IMR-90 (cell line): ENCODE data around the gene MYO10. TPM values are rescaled to one million over a fixed set of nuclear protein-coding genes. Genes with fewer than 3 reads are reported as not detected.

Experiments used
- ATAC-seq: fragments of 200-7000 bp; cut with Tn5 transposase; 2 replicates; pipeline ENCODE4 v1.9.1; 2020; ENCODE audit warnings: low read depth, mild to moderate bottlenecking, moderate library complexity
- BruUV-seq: library from RNA; stranded (reverse); fragments of 400-500 nt; replicated peaks from 2 replicates; lab custom pipeline; 2021; lab: Mats Ljungman, UMichigan
- CTCF ChIA-PET: fragments of 300-600 bp; formaldehyde crosslinking; extraction: SDS; loops from one replicate; lab custom pipeline; 2021; ENCODE audit warnings: antibody characterized with exemption; lab: Yijun Ruan, JAX
- POLR2A ChIA-PET: fragments of 300-600 bp; sonication (Branson Sonifier 250); formaldehyde crosslinking; loops from one replicate; lab custom pipeline; 2022; ENCODE audit warnings: antibody characterized with exemption; ENCODE audit not compliant: unreplicated experiment; lab: Charles Lee
- DNase-seq: peaks from one replicate; pipeline ENCODE4 v3.0.0; 2013
- H2AFZ ChIP-seq: replicated peaks from 2 replicates; pipeline ENCODE3; 2013; ENCODE audit warnings: low read length, mild to moderate bottlenecking; ENCODE audit not compliant: poor library complexity
- H2AK5ac ChIP-seq: 2 replicates; pipeline ENCODE4 v1.6.1; 2013; ENCODE audit warnings: low read depth, low read length, inconsistent platforms
- H2AK9ac ChIP-seq: replicated peaks from 2 replicates; pipeline ENCODE3; 2013; ENCODE audit warnings: mild to moderate bottlenecking, low read depth, low read length, moderate library complexity; ENCODE audit not compliant: poor library complexity
- H2BK120ac ChIP-seq: 2 replicates; pipeline ENCODE4 v1.6.1; 2013; ENCODE audit warnings: low read depth, low read length, inconsistent platforms
- H2BK15ac ChIP-seq: 3 replicates; pipeline ENCODE4 v1.6.1; 2013; ENCODE audit warnings: low read depth, low read length, inconsistent platforms
- H2BK20ac ChIP-seq: 2 replicates; pipeline ENCODE4 v1.6.1; 2013; ENCODE audit warnings: low read depth, mild to moderate bottlenecking, inconsistent platforms, low read length, moderate library complexity
- H2BK5ac ChIP-seq: 2 replicates; pipeline ENCODE4 v1.6.1; 2013; ENCODE audit warnings: mild to moderate bottlenecking, low read depth, low read length, inconsistent platforms; ENCODE audit not compliant: poor library complexity, severe bottlenecking
- H3K14ac ChIP-seq: replicated peaks from 2 replicates; pipeline ENCODE4 v1.6.1; 2013; ENCODE audit warnings: low read depth, low read length, inconsistent platforms
- H3K18ac ChIP-seq: 2 replicates; pipeline ENCODE4 v1.6.1; 2013; ENCODE audit warnings: low read depth, low read length, control low read depth
- H3K23ac ChIP-seq: 2 replicates; pipeline ENCODE4 v1.6.1; 2013; ENCODE audit warnings: low read depth, low read length, inconsistent platforms
- H3K27ac ChIP-seq: 2 replicates; pipeline ENCODE4 v1.5.1; 2013; ENCODE audit warnings: mild to moderate bottlenecking, control low read depth, low read length; ENCODE audit not compliant: insufficient read depth
- H3K27me3 ChIP-seq: 2 replicates; pipeline ENCODE4 v1.6.1; 2013; ENCODE audit warnings: low read length; ENCODE audit not compliant: control insufficient read depth, insufficient read depth
- H3K36me3 ChIP-seq: 2 replicates; pipeline ENCODE4 v1.6.1; 2013; ENCODE audit warnings: low read length, mixed read lengths; ENCODE audit not compliant: control insufficient read depth, insufficient read depth
- H3K4ac ChIP-seq: 2 replicates; pipeline ENCODE4 v1.6.1; 2013; ENCODE audit warnings: low read depth, low read length, inconsistent platforms
- H3K4me1 ChIP-seq: 2 replicates; pipeline ENCODE4 v1.6.1; 2013; ENCODE audit warnings: low read length, mixed read lengths; ENCODE audit not compliant: control insufficient read depth, insufficient read depth
- H3K4me2 ChIP-seq: 2 replicates; pipeline ENCODE4 v1.6.1; 2013; ENCODE audit warnings: low read depth, mild to moderate bottlenecking, control low read depth, low read length, moderate library complexity
- H3K4me3 ChIP-seq: 2 replicates; pipeline ENCODE4 v1.5.1; 2013; ENCODE audit warnings: low read depth, mild to moderate bottlenecking, control low read depth, low read length, moderate library complexity; ENCODE audit not compliant: insufficient read depth
- H3K56ac ChIP-seq: 2 replicates; pipeline ENCODE4 v1.6.1; 2013; ENCODE audit warnings: low read length, inconsistent platforms; ENCODE audit not compliant: insufficient read depth; ENCODE audit errors: extremely low read depth
- H3K79me1 ChIP-seq, 2 experiments: 2 replicates each; pipeline ENCODE4 v1.6.1; 2013; ENCODE audit warnings: low read length in 2 of 2, inconsistent platforms in 1 of 2, low read depth in 1 of 2
- H3K9ac ChIP-seq: 2 replicates; pipeline ENCODE4 v1.6.1; 2013; ENCODE audit warnings: low read depth, low read length, control low read depth
- H3K9me1 ChIP-seq: 2 replicates; pipeline ENCODE4 v1.6.1; 2013; ENCODE audit warnings: low read length, inconsistent platforms; ENCODE audit not compliant: insufficient read depth
- H3K9me3 ChIP-seq: 2 replicates; pipeline ENCODE4 v1.6.1; 2013; ENCODE audit warnings: low read length; ENCODE audit not compliant: control insufficient read depth, insufficient read depth
- H4K20me1 ChIP-seq: 2 replicates; pipeline ENCODE4 v1.6.1; 2013; ENCODE audit warnings: low read length, inconsistent platforms; ENCODE audit not compliant: insufficient read depth
- H4K5ac ChIP-seq: 2 replicates; pipeline ENCODE4 v1.6.1; 2013; ENCODE audit warnings: mild to moderate bottlenecking, low read depth, low read length, control low read depth
- H4K8ac ChIP-seq, 2 experiments: 2 replicates each; pipeline ENCODE4 v1.6.1; 2013; ENCODE audit warnings: low read depth in 2 of 2, low read length in 2 of 2, control low read depth in 1 of 2, inconsistent platforms in 1 of 2
- H4K91ac ChIP-seq: 2 replicates; pipeline ENCODE4 v1.6.1; 2013; ENCODE audit warnings: low read depth, low read length, inconsistent platforms; ENCODE audit not compliant: insufficient read depth
- CHD1 ChIP-seq: IDR thresholded peaks from 2 replicates; pipeline ENCODE4 v1.6.1; 2012; ENCODE audit warnings: low read depth, low read length, improper control_type of control experiment
- NFE2L2 ChIP-seq: fragments of 150-350 bp; IDR thresholded peaks from 2 replicates; pipeline ENCODE4 v1.6.1; 2016; ENCODE audit warnings: low read depth, mild to moderate bottlenecking, low read length
- WGBS, 2 experiments: methylation state at CpG; one replicate each; pipeline versions ENCODE4 v1.1.5 to v1.1.7; 2013; ENCODE audit warnings: missing lambda C conversion rate in 2 of 2; ENCODE audit not compliant: insufficient read length in 1 of 2; ENCODE audit errors: extremely low coverage in 2 of 2; 5-methylcytosine and 5-hydroxymethylcytosine counted together
- dilution Hi-C: fragments of 300-500 bp; cut with HindIII; formaldehyde crosslinking; loops from one replicate; pipeline ENCODE4 v1.14.3; 2018; ENCODE audit warnings: low sequenced_read_pairs; ENCODE audit not compliant: unreplicated experiment
- in situ Hi-C: fragments of 300-500 bp; cut with MboI; formaldehyde crosslinking; loops from 3 replicates; pipeline ENCODE4 v1.14.3; 2019; ENCODE audit warnings: low sequenced_read_pairs, inconsistent platforms, mixed read lengths
- intact Hi-C: fragments of 100-400 bp; cut with micrococcal nuclease; formaldehyde crosslinking; loops from 2 replicates; pipeline ENCODE4 v1.10.0; 2022
- polyA plus RNA-seq, 3 experiments: library from polyadenylated mRNA; depleted of rRNA; stranded (reverse); fragments of >200 nt; gene quantifications; 2 replicates each; pipeline ENCODE4 v1.2.3, GENCODE V29; 2012; ENCODE audit warnings: low replicate concordance in 1 of 3
- total RNA-seq: library from RNA; depleted of rRNA; stranded (reverse); fragments of >200 nt; gene quantifications from 2 replicates; pipeline ENCODE4 v1.2.3, GENCODE V29; 2012

Gene MYO10
- total and polyA plus RNA-seq, 2 of the 4 experiments (the other 2 are of a cell fraction): 39.9 to 115 TPM

- ChIA-PET POLR2A (no interaction called here), CTCF (no interaction called here)
- H3K56ac ChIP-seq: no peak overlapping the region
- H3K23ac ChIP-seq: no peak overlapping the region
- H3K27ac ChIP-seq: no peak overlapping the region
- no peaks in the 10 kb centered on the region for H3K27me3 ChIP-seq
- dilution Hi-C loops: no loop called here
- no peak overlapping the region for H3K9ac ChIP-seq
- no peak overlapping the region for H4K8ac ChIP-seq
- no peak for ATAC-seq
- peaks cover 48% of the 10 kb centered on the region for H3K36me3 ChIP-seq
- H3K4me1 ChIP-seq: 0 out of 2 replicates have a peak, but pooled peaks cover 1% of the 10 kb centered on the region
- no peak overlapping the region for H3K4me2 ChIP-seq
- H2BK20ac ChIP-seq: no peak overlapping the region
- H4K5ac ChIP-seq: no peak overlapping the region
- in situ Hi-C loops: no loop called here
- TF ChIP-seq NFE2L2 (no peak), CHD1 (no peak)
- no peak overlapping the region for H2BK120ac ChIP-seq
- H3K79me1 ChIP-seq: peaks cover 32 to 39% of the 10 kb centered on the region in 2 experiments
- no peak overlapping the region for H2BK5ac ChIP-seq
- H2BK15ac ChIP-seq: no peak overlapping the region
- no peak overlapping the region for H3K14ac ChIP-seq
- H4K91ac ChIP-seq: no peak overlapping the region
- WGBS, 2 experiments: no CpG with 5 or more reads among the region's 7 CpGs
- no peaks in the 10 kb centered on the region; the same call in 1 of the 2 replicates for H3K9me1 ChIP-seq
- no peak overlapping the region for H2AK9ac ChIP-seq
- intact Hi-C loops: no loop called here
- H4K20me1 ChIP-seq: no peaks in the 10 kb centered on the region
- H3K18ac ChIP-seq: no peak overlapping the region
- DNase-seq: no peak
- H2AFZ ChIP-seq: no peak overlapping the region
- BruUV-seq: no TSS peak
- H2AK5ac ChIP-seq: no peak overlapping the region
- no peaks in the 10 kb centered on the region for H3K9me3 ChIP-seq
- H3K4ac ChIP-seq: no peak overlapping the region
- no peak overlapping the region for H3K4me3 ChIP-seq
These were observed 179.4 kb downstream of the MYO10 start for GRCh38 chr5:16756692-16757091.
